Daoy (cell line): ENCODE measurements around the gene FOXP1. TPM values are rescaled to one million over a fixed set of nuclear protein-coding genes. Genes with fewer than 3 reads are reported as not detected.

ENCODE experiments used
- DNase-seq: peaks from one replicate; pipeline ENCODE4 v3.0.0-alpha.2; 2015; ENCODE audit warnings: low read depth
- total RNA-seq: library from RNA; depleted of rRNA; stranded (reverse); fragments of >200 nt; shearing (Covaris generic); gene quantifications from 2 replicates; pipeline ENCODE4 v1.2.3, GENCODE V29; 2014

FOXP1 gene
- total RNA-seq, 1 experiment from 2014 or later, result 42.6 TPM

DNA sequence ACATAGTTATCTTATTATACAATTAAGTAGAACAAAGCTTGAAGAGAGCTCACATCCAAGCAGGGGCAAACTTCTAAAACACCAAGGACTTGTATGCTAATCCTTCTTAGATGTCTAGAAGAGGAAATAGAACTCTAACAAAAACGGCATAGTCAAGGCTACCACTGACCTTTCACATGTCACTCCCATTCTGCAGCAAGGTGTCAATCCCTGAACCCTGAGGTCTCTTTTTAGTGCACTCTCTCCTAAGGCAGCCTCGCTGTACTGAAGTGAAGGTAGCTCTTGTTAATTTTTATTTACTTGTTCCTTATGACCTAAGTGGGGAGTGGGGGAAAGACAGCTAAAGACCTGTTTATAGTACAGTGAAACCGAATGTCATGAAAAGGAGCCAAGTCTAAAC lies 506.5 kb downstream of the FOXP1 start:
- no peak for DNase-seq

DNA sequence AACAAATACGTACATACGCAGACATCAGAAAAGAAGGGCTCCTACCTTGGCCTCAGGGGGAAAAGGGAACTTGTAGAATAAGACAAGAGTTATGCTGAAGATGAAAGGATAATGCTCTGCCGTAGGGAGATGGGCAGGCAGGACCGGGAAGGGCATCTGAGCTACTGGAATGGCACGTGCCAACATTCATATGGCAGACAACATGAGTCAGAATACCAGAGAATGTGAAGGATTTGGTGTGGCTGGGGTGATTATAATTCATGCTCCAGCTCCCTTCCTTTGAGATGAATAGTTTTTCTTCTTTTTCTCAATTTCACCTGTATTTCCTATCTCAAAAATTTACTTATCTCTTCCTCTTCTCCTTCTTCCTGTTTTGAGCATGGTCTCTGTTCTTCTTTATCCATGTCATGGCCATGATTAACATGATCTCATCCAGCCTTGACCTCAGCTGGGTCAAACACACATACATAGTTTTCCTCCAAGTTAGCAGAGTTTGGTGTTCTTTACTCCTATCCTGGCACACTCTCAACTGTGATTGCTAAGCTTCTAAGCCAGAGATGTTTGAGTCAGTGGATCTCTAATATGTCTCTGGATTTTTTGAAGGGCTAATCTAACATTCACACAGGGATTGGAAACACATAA lies 507.0 kb downstream of the FOXP1 start:
- no peak for DNase-seq

DNA sequence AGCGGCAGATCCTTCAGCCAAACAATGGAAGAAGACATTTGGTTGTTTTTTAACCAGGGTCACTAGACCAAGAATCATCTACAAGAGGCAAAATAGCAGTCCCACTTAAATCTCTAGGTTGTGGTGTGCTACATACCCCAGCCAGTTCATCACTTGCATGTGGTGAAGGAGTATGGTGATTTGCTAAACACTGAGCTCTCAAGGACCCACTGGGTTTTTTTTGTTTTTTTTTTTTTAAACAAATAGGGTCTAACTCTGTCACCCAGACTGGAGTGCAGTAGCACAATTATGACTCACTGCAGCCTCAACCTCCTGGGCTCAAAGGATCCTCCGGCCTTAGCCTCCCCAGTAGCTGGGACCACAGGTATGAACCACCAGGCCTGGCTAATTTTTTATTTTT lies 508.0 kb downstream of the FOXP1 start:
- DNase-seq, result no peak

DNA sequence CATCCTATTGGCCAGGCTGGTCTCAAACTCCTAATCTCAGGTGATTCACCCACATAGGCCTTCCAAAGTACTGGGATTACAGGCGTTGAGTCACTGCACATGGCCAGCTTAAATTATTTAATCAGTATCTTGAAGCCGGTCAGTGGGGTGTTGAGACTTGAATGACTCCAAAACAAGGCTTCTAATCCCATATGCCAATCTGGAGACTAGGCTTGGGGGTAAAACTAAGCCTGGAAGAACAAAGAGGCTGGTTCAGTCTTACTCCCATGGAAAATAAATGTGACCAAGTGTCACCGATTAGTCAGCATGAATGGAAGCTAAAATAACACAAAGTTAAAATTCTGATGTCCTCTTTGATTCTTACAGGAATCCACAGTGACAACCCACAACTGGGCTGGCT lies 509.1 kb downstream of the FOXP1 start:
- DNase-seq, result no peak

DNA sequence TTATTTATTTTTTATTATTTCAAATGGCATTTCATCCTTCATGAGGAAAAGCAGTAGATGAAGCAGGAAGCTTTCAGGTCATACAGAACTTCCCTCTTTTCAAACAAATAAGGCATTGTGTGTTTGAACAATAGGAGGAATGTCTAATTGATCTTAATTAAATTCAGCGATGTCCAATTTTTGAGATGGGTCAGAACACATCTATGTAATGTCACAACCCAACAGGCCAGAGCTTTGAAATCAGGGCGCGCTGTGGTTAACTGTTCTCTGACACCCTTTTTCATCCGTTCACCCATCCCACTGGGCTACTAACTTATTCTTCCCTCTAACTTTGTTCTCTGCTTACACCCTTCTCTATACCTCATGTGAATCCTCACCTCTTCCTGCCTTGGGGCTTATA lies 510.5 kb downstream of the FOXP1 start:
- no peak for DNase-seq

DNA sequence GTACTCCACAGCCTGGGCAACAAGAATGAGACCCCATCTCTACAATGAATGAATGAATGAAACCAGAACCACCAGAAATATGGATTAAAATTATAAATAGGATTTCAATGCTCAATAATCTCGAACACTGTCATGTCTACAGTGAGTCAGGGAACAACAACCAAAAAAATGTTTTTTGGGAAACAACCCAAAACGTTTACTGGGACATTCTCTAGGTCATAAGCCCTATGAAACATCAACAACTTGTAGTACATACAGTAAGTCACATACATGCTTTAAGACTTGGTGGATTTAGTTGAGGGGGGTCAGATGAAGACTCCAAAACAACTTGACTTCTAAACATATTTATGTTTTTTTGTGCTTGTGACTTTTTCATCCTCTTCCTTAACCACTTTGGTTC lies 511.2 kb downstream of the FOXP1 start:
- DNase-seq, result no peak

DNA sequence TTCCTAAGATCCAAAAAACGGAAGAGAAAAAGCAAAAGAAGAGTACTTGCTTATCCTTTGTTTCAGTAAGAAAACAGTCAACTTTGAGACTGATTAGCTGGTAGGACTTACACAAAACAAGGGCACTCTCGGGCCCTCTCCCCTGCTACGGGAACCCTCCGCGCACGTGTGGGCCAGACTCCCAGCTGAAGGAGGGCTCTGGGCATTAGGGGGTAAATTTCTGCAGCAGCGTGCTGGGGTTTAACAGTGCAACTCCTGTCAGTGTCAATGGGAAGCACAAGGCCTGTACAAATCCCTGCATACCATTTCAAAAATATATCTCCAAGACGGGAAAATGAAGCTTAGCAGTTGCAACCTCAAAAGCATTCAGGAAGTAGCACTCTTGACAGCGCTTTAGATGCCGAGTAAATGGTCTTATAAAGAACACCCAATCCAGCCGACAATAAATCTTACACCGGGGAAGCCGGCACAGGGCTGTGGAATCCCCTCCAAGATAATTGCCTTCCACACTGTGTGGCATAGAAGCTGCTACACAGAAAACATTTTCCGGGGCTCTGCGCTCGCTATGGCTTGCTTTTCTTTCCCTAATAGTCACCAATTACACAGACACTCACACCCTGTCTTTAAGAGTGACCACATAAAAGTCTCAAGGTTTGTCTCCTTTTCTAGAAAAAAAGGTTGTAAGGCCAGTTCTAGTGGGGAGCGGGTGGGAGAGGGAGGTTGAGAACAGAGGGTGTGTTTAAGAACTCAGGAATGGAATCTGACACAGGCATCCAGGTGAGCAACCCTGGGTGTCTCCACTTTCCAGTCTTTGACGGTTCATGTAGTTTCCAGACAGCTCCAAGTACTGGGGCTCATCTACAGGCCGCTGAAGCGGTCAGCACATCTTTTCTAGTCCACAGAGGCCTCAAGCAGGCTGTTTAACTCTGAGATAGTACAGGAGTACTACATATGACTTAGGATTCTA lies 512.7 kb downstream of the FOXP1 start:
- no peak for DNase-seq

DNA sequence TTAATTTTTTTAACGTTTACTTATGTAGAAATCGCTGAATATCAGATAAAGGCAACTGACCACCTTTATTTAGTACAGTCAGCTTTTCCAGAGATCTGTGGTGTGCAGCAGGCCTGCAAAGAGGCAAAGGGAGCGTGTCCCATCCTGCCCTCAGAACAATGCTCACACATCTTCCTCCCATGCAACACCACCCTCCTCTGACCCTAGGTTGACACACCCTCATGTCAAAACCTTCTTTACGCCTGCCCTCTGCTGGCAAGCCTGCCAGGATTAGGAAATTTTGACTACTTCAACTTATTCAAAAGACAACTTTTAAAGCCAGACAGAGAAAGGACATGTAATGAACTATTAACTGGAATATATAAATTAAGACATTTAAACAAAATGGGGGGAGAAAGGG lies 513.7 kb downstream of the FOXP1 start:
- peak; percentile 57 for DNase-seq

DNA sequence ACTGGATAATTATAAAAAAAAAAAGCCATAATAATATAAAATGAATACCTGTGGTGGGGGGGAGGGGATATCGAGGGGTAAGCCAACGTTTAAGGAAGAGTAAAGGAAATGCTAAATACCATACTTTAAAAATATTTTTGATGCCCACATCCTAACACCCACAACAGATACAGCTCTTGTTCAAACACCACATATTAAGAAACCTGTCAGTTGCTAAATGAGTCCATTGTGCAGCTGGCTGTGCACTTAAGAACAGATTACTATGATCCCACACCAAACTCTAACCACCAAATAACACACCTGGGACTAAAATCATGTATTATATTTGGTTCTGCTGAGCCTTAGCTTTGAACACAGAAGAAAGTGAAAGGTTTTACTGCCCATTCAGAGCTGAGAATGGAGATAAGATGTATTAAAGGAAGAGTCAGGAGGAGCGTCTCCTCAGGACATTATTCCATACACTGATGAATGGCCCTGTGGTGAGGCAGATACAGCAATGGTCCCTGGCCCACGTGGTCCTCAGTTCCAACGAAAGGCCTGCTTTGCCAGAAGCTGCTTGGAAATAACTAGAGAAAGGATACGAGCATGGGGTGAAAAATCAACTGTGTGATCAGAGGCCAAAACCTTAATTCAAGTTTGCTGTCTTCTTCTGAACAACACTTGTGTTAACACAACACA lies 515.4 kb downstream of the FOXP1 start:
- DNase-seq, result no peak

DNA sequence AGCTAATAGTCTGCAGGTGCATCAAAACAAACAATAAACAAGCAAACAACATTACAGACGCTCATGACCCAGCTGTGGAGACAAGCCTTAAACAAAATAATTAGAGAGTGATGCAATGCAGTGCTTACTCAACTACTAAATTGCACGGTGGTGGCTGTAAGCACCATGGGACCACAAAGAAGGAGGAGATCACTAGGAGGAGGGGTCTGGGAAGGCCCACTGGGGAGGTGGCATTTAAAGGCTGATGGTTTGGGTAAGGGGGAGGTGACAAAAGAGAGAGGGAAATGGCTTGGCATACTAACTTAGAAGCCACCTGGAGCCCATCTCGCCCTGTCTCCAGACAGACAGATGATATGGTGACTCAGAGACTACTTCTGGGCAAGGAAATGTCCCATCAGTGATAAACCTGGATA lies 516.7 kb downstream of the FOXP1 start:
- peak; percentile 46 for DNase-seq

DNA sequence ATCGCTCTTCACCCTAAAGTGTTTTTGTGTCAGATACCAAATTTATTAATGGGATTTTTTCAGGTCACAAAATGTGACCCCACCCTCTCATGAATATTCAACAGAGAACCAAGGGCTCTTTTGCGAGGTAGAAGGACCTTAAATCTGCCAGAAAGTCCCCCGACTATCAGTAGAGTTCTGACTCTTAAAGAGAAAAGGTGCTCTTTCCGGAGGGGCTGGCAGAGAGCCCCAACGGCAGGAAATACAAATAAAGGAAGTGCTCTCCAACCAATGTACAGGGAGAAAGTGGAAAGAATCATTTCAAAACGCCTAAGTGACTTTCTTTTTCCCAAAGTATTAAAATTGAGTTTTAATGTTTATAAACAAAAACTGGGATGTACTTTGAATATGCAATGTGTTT lies 517.2 kb downstream of the FOXP1 start:
- DNase-seq, result peak; percentile 27

DNA sequence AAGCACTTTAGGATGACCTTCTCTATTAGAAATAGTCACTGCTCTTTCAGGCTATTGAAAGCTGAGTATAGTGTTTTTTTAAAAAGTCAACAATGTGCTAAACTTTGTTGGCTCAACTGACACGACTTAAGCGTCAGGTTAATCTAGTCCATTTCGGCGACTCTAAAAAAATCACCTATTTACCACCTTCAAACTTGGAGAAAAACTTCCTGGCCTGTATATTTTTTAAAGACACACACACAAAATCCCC lies 517.8 kb downstream of the FOXP1 start:
- DNase-seq, result no peak

DNA sequence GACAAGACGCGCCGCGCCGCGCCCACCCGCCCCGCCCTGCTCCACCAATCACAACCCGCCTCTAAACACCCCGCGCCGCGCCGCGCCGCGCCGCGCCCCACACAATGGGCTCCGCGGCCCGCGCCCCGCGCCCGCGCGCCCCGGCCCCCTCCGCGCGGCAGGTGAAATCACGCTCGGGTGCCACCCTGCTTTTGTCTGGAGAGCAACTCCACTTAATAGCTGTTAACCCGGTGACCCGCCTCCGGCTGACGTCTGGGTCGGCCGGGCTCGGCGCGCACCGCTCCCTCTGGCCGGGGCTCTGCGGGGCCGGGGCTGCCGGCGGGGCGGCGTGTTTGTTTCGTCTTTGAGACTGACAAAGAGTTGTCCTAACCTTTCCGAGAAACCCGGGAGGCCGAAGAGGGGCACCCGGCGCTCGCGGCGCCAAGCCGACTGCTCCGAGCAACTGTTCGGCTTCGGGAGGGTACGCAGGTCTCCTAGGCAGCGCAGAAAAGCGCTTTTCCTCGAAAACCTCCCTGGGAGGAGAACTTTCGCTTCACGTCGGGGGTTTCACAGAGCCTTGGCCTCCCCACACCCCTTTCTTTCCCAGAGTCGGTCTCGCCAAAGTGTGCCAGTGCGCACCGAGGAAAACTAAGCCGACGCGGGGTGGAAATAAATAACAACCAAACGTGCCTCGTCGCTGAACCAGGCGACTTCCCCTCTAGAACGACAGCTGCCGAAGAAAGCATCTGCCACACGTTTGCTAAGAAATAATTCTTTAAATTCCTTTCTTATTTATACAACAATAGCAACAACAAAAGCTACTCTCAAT lies 518.4 kb downstream of the FOXP1 start:
- DNase-seq, result peak; percentile 37

DNA sequence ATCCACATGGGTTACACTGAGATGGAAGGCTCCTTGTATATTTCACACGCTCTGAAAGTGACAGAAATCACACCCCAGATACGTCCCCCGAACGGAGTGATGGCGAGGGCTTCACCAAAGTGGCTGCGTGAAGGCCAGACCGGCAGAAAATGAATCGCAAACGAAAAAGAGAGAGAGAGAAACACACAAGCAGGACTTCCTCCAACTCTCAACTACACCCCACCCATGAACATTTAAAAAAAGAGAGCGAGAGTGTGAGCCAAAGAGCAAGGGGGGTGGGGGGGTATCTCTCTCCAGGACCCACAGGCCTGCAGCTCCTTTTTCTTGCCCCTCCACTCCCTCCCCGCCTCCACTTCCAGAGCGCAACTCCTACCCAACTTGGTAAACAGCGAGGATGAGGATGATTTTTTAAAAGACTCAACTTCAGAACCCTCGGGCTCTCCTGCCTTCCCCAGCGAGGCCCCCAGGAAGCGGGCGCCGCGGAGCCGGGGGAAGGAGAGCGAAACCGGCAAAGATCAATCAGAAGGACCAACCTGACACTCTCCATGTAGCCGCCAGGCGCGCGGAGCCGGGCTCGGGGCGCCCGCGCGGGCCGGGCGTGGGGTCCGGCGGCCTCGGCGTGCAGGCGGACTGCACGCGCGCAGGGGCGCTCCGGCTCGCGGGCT lies 519.1 kb downstream of the FOXP1 start:
- peak; percentile 54 for DNase-seq

DNA sequence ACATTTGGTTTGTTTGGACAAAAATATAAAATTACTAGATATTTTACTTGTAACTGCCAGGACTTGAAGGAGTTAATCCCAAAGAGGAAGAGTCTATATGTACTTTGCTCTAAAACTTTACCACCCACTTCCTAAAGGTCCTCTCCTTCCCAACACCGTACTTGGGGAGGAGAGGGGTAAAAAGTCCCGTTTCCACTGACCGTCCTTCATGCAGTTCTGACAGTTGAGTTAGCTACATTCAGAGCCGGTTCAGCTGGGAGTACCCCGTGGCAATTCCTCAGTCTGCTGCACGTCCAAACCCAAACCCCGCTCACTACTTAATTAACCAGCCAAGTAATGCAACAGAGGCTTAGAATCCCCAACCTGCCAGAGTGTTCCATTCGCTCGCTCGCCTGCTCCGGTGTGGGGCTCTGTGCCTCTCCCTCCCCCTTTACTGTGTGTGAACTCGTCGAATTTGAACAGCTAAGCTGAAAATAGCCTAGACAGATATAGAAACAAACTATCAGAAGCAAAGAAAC lies 519.7 kb downstream of the FOXP1 start:
- peak; percentile 47 for DNase-seq

DNA sequence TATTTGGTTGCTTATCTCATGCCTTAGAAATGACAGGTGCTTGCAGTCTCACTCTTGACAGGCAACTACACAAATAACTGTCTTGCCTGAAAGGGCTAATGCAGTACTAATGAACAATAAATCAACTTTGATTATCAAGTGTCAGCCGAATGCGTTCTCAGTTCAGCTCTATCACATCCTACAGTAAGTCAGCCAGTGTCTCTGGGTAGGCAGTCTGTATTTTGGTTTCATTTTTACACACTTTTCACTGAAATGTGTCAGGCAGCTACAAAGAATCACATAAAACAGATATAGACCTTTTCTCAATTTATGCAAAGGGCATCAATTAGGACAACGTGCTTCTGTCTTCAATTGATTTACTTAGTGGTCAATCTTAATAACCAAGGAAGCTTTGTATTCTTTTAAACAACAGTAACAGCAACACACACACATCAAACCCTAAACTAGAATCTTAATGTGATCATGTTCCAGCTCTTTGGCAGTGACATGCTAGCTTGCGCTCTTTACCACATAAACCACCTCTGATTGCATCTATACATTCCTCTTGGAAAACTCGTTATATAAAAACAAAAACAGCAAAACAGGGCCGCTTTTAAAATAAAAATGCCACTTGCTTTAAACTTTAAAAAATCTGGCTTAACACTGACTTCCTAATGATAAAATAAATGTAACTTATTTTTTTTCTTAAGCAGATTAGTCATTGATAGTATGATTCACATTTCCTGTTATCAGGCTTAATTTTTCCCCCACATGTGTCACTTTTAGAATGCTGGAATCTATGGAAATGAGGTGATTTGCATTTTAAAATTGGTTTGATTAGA lies 520.4 kb downstream of the FOXP1 start:
- DNase-seq, result no peak

DNA sequence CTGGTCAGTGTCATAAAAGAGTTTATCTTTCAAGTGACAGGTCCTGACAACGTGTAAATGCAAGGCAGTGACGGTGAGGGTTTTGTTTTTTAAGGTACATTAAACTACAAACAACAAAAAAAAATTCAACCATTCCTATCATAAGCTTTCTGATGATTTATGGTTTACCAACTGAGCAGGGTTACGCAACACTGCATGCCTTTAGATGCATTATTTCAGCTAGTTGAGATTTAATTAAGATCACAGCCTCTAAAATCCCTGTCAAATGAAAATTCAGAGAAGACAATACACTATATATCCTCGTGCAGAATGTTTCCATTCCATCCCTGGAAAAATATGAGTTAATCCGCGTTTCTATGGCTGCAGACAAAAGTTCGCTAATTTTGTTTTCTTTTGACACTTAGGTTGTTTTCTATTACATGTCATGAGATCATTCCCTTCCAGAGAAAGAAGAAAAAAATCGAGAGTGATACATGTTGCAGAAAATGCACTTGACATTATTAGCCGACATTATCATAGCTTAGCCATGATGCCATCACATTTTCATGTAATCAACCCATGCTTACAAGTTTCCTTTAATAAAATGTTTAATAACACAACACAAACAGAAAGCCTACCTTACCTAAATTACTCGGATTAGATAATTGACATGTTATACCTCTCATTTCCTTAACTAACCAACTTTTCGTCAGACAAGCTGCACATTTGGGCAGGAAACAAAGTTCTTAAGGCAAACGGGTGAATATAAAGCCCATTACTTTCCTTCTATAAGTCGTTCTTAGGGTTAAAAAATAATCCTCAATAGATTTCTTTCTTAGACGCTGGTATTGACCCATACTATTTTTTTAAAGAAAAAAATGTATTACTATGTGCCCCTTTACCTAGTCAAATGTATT lies 521.2 kb downstream of the FOXP1 start:
- DNase-seq, result no peak

DNA sequence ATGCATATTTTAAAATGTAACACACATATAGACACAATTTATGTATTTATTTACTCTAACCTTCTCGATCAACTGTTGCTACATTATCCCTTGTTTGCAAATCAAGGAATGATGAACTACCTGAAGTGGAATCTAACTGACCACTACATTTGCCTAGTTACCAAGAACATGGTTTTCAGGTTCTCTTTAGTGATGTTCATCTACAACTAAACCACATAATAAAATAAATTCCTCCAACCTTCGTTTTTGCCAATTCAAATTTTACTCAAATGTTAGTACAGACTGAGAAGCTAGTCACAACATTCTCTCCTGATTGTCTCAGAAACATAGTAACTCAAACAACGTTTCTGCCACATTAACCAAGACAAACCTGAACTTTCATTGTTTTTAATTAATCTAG lies 521.9 kb downstream of the FOXP1 start:
- DNase-seq, result no peak

DNA sequence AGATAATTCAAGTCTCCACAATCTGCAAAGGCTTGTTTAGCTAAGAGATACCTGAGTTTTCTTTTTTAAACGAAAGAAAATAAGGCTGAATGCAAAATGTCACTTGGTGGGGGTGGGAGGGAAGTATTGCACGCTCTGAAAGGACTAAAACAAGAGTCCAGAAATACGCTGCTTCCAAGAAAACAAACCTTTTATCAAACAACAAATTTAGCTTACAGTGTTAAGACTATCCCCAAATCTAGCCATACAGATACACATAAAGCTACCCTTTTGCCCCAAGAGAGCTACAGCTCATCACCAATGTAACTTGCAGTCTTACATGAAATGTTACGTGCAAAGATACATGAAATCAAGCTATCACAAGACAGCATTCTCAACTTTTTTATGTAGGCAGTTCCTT lies 522.5 kb downstream of the FOXP1 start:
- DNase-seq, result no peak
